Muscle layer of duodenum (tissue), 2 donors: ENCODE data around the gene JADE1.
A peak's percentile ranks its signal among the peaks of the same experiment; 100 is the strongest.

Experiments
- H3K27ac ChIP-seq: one replicate; pipeline ENCODE4 v1.7.0; 2013; ENCODE audit warnings: mild to moderate bottlenecking, low read length
- H3K27me3 ChIP-seq: one replicate; pipeline ENCODE4 v1.7.0; 2013; ENCODE audit warnings: low read depth, mild to moderate bottlenecking, control low read depth, low read length
- H3K36me3 ChIP-seq, 2 donors: one replicate each; pipeline ENCODE4 v1.7.0; 2013; ENCODE audit warnings: low read length in 2 of 2, control low read depth in 1 of 2, mild to moderate bottlenecking in 1 of 2; ENCODE audit not compliant: insufficient read depth in 2 of 2, control insufficient read depth in 1 of 2
- H3K4me1 ChIP-seq, 2 donors: one replicate each; pipeline ENCODE4 v1.7.0; 2013; ENCODE audit warnings: low read length in 2 of 2, mild to moderate bottlenecking in 2 of 2, control low read depth in 1 of 2, moderate library complexity in 1 of 2; ENCODE audit not compliant: insufficient read depth in 2 of 2, control insufficient read depth in 1 of 2
- H3K4me3 ChIP-seq, 2 donors: one replicate each; pipeline ENCODE4 v1.7.0; 2013; ENCODE audit warnings: low read length in 2 of 2, low read depth in 1 of 2, mild to moderate bottlenecking in 1 of 2
- H3K9me3 ChIP-seq, 2 donors: one replicate each; pipeline ENCODE4 v1.7.0; 2013; ENCODE audit warnings: low read length in 2 of 2, control low read depth in 1 of 2, mild to moderate bottlenecking in 1 of 2; ENCODE audit not compliant: control insufficient read depth in 1 of 2
- donor health status: healthy.

JADE1 gene

GRCh38 chr4:128830906-128831503 is 21.5 kb downstream of the JADE1 start:
- H3K36me3 ChIP-seq: peaks cover 0 to 9% of the 10 kb centered on the region in 2 donors
- H3K27me3 ChIP-seq: no peaks in the 10 kb centered on the region
- H3K4me1 ChIP-seq: peaks cover 24 to 50% of the 10 kb centered on the region in 2 donors
- H3K27ac ChIP-seq: peak overlapping the region; percentile 10
- H3K9me3 ChIP-seq: no peaks in the 10 kb centered on the region
- no peak overlapping the region for H3K4me3 ChIP-seq

GRCh38 chr4:128831531-128832242 is 22.2 kb downstream of the JADE1 start:
- Histone ChIP-seq H3K4me3 (peak overlapping the region in 1 of 2 donors; percentile 21), H3K27me3 (no peaks in the 10 kb centered on the region), H3K9me3 (no peaks in the 10 kb centered on the region), H3K36me3 (peaks cover 0 to 9% of the 10 kb centered on the region in 2 donors), H3K27ac (peak overlapping the region; percentile 10), H3K4me1 (peaks cover 22 to 45% of the 10 kb centered on the region in 2 donors)

- Histone ChIP-seq H3K4me1 (peaks cover 17 to 40% of the 10 kb centered on the region in 2 donors), H3K4me3 (no peak overlapping the region), H3K9me3 (no peaks in the 10 kb centered on the region), H3K27ac (no peak overlapping the region), H3K27me3 (no peaks in the 10 kb centered on the region), H3K36me3 (peaks cover 0 to 9% of the 10 kb centered on the region in 2 donors)
These were observed 22.7 kb downstream of the JADE1 start for GRCh38 chr4:128832243-128832625.

- peaks cover 12 to 32% of the 10 kb centered on the region in 2 donors for H3K4me1 ChIP-seq
- no peaks in the 10 kb centered on the region for H3K9me3 ChIP-seq
- peaks cover 2 to 9% of the 10 kb centered on the region in 2 donors for H3K36me3 ChIP-seq
- no peak overlapping the region for H3K27ac ChIP-seq
- H3K27me3 ChIP-seq: no peaks in the 10 kb centered on the region
- no peak overlapping the region for H3K4me3 ChIP-seq
These were observed 26.2 kb downstream of the JADE1 start for GRCh38 chr4:128835498-128836222.

GRCh38 chr4:128837198-128837597 is 27.7 kb downstream of the JADE1 start:
- Histone ChIP-seq H3K36me3 (peaks cover 2 to 9% of the 10 kb centered on the region in 2 donors), H3K27me3 (no peaks in the 10 kb centered on the region), H3K4me1 (peaks cover 0 to 16% of the 10 kb centered on the region in 2 donors), H3K27ac (no peak overlapping the region), H3K9me3 (no peaks in the 10 kb centered on the region), H3K4me3 (no peak overlapping the region)

- peaks cover 0 to 13% of the 10 kb centered on the region in 2 donors for H3K4me1 ChIP-seq
These were observed 28.2 kb downstream of the JADE1 start for GRCh38 chr4:128837679-128838078.

GRCh38 chr4:128840711-128841318 is 31.3 kb downstream of the JADE1 start:
- H3K4me1 ChIP-seq: peaks cover 0 to 13% of the 10 kb centered on the region in 2 donors
- peaks cover 12 to 14% of the 10 kb centered on the region in 2 donors for H3K36me3 ChIP-seq
- no peak overlapping the region for H3K27ac ChIP-seq
- H3K4me3 ChIP-seq: no peak overlapping the region
- H3K27me3 ChIP-seq: no peaks in the 10 kb centered on the region
- H3K9me3 ChIP-seq: no peaks in the 10 kb centered on the region

More at GRCh38 chr4:128837679-128838078, 28.2 kb downstream of the JADE1 start:
- H3K4me3 ChIP-seq: no peak overlapping the region
- no peaks in the 10 kb centered on the region for H3K27me3 ChIP-seq
- no peaks in the 10 kb centered on the region for H3K9me3 ChIP-seq
- H3K27ac ChIP-seq: no peak overlapping the region
- H3K36me3 ChIP-seq: peaks cover 2 to 8% of the 10 kb centered on the region in 2 donors

- Histone ChIP-seq H3K4me3 (no peak overlapping the region), H3K9me3 (no peaks in the 10 kb centered on the region), H3K36me3 (peaks cover 13 to 17% of the 10 kb centered on the region in 2 donors), H3K4me1 (peaks cover 0 to 11% of the 10 kb centered on the region in 2 donors), H3K27me3 (no peaks in the 10 kb centered on the region), H3K27ac (no peak overlapping the region)
These were observed 31.9 kb downstream of the JADE1 start for GRCh38 chr4:128841402-128841801.

- H3K27me3 ChIP-seq: no peaks in the 10 kb centered on the region
- no peaks in the 10 kb centered on the region for H3K9me3 ChIP-seq
- peaks cover 0 to 11% of the 10 kb centered on the region in 2 donors for H3K4me1 ChIP-seq
- H3K27ac ChIP-seq: no peak overlapping the region
- H3K36me3 ChIP-seq: peaks cover 39 to 50% of the 10 kb centered on the region in 2 donors
- no peak overlapping the region for H3K4me3 ChIP-seq
These were observed 35.4 kb downstream of the JADE1 start for GRCh38 chr4:128844931-128845330.

- no peak overlapping the region for H3K27ac ChIP-seq
- H3K4me3 ChIP-seq: no peak overlapping the region
- H3K4me1 ChIP-seq: peaks cover 0 to 11% of the 10 kb centered on the region in 2 donors
- no peaks in the 10 kb centered on the region for H3K9me3 ChIP-seq
- no peaks in the 10 kb centered on the region for H3K27me3 ChIP-seq
- peaks cover 46 to 62% of the 10 kb centered on the region in 2 donors for H3K36me3 ChIP-seq
These were observed 36.6 kb downstream of the JADE1 start for GRCh38 chr4:128846063-128846462.
